ENCODE measurements around the gene PIK3R5.

Gene PIK3R5

DNA sequence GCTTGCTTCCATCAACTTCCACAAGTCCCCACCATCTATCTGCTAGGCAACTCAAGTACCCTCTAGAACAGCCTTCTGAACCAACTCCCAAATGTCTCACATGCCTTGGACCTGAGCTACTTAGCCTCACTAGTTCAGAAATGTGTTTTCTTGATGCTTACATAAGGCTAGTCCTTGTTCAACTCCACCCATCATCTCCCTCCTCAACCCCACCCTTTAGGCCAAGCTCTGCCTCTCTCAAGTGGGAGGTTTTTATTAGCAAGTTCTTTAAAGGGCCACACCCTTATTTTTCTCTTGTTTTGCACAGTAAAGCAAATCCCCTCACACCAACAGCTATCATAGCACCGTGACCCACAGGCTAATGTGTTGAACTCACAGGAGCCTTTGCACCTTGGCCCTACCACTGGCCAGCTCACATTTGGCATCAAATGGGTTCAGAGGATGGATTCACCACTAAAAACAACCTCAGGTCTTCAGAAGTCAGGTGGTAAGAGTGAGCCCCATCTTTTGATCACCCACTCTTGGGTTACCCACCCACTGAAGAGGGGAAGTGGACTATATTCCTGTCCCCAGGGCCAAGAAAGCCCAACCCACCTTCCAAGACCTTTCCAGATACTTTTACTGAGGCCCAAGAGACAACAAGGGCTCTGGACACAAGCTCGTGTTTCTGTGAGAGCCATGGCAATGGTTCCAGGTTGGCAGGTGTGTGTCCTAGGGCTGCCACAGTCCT is 12.2 kb downstream of the PIK3R5 start:
- DNase-seq (ENCODE audit: low read depth, low spot score) = no peak

- DNase-seq (ENCODE audit: low read depth, low spot score) = no peak
Observed at GRCh38 chr17:8952191-8952590, 13.3 kb downstream of the PIK3R5 start.

GRCh38 chr17:8951206-8951605 is 14.3 kb downstream of the PIK3R5 start:
- no peak for DNase-seq (ENCODE audit: low read depth, low spot score)

DNA sequence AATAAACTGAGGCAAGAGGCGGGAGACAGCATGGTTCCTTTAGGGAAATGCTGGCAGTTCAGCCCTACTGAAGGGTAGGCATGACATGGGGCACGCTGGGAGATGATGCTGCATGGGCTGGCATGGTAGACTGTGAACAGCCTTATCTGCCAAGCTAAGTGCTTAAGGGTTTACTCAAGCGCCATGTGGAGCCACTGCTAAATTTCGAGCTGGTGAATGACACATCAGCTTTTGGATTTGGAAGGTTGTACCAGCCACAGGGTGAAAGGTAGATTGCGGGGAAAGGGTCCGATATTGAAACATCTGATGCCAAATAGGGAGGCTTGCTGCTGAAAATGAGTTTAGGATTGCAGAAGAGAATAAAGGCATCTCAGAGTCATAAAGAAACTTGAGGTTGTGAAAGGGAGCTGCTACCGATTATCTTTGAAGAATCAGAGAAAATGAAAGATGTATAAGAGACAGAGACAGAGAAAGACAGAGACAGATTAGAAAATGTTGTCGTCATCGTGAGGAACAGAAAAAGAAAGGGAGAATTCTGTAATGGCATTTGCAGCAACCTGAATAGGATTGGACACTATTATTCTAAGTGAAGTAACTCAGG is 16.3 kb downstream of the PIK3R5 start:
- DNase-seq (ENCODE audit: low read depth, low spot score) = no peak

- no peak for DNase-seq (ENCODE audit: low read depth, low spot score)
Observed at GRCh38 chr17:8948462-8948861, 17.0 kb downstream of the PIK3R5 start.

GRCh38 chr17:8947201-8947600 is 18.3 kb downstream of the PIK3R5 start:
- DNase-seq (ENCODE audit: low read depth, low spot score) = no peak

DNA sequence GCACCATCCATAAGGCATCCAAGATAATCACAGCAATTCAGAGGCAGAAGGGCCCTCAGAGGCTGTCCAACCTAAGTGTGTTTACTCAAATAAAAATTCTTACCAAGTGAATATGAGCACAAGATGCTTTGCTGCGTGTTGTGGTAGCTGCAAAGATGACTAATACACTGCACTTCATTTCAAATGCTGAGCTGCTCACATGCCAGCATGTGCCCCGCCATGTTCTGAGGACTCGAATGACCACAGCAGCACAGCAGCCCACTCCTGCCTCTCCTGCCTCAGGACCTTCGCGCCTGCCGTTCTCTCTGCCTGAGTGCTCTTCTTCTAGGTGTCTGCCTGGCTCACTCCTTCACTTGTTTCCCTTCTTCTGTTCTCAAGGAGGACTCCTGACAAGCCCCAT is 19.0 kb downstream of the PIK3R5 start:
- DNase-seq (ENCODE audit: low read depth, low spot score) = no peak

DNA sequence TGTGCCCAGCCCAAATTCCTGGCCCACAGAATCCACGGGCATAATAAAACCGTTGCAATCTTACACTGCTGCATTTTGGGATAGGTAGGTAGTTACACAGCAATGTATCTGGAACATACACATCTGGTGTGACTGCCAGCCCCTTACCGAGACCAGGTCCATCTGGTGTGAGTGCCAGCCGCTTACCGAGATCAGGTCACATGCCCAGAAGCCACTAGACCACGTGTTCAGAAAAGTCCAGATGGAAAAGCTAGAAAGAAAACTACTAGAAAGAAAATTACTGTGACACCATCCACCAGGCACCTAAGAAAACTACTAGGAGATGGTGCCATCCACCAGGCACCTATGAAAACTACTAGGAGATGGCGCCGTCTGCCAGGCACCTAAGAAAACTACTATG is 19.4 kb downstream of the PIK3R5 start:
- DNase-seq (ENCODE audit: low read depth, low spot score) = no peak

DNA sequence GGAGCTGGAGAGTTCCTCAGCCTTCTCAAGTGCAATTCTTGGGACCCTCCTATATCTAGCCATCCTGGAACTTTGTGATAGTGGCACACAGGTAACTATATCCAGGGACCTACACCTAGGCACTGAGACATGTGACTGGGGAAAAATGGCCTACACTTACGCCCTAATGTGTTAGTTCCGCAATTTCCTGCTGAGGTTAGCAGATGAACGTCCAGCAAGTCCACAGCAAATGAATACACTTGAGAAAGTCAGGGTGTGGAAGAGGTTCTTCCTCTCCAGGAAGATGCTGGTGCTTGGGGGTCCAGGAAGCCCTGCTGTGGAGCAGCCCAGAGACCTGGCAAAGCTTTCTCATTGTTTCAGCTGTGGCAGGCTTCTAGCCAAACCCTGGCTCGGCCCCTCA is 20.8 kb downstream of the PIK3R5 start:
- no peak for DNase-seq (ENCODE audit: low read depth, low spot score)

DNA sequence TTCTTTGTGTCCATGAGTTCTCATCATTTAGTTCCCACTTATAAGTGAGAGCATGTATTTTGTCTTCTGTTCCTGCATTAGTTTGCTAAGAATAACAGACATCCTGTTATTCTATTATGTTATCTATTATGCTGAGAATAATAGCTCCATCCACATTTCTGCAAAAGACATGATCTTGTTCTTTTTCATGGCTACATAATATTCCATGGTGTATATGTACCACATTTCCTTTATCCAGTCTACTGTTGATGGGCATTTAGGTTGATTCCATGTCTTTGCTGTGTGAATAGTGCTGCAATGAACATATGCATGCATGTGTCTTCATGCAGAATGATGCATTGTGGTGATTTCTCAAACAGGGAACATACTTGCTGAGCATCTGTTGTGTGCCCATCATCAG is 21.4 kb downstream of the PIK3R5 start:
- no peak for DNase-seq (ENCODE audit: low read depth, low spot score)

GRCh38 chr17:8941980-8942622 is 23.4 kb downstream of the PIK3R5 start:
- DNase-seq (ENCODE audit: low read depth, low spot score) = no peak

GRCh38 chr17:8941520-8941919 is 24.0 kb downstream of the PIK3R5 start:
- DNase-seq (ENCODE audit: low read depth, low spot score) = no peak

GRCh38 chr17:8940866-8941471 is 24.5 kb downstream of the PIK3R5 start:
- DNase-seq (ENCODE audit: low read depth, low spot score) = no peak

DNA sequence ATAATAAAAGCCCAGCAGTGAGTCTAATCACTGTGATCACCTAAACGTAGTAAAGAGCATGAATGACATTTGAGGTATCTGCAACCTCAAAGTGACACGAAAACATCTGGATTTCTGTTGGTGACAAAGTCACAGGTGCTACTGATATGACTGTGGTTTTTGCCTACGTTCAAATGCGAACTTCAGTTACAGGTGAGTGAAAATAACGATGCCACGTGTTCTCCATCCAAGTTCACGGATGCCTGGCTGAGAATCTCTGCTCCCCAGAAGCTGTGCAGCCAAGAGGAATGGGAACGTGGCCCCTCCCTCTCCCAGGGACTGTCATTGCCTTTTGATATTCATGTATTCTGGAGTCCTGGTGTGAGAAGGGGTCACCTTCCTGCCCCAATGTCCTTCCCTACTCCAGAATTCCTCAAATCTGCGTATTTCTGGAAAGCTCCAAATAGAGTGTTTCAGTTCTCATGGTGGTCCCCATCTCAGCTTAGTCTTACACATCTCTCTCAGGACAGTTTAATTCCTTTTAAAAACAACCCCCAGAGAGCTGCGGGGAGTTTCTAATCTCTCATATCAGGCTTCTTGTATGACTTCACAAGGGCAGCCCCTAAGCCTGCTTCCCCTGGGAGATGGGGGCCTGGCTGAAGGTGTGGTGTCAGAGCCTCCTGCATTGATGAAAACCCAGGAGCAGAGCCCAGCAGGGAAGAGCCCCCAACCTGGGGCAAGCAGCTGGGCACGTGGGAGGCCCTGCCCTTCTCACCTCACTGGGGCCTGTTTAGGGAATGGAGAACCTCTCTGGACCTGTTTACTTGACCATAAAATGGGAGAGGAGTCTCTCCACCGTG is 25.8 kb downstream of the PIK3R5 start:
- no peak for DNase-seq (ENCODE audit: low read depth, low spot score)

- DNase-seq (ENCODE audit: low read depth, low spot score) = no peak
Observed at GRCh38 chr17:8938933-8939332, 26.6 kb downstream of the PIK3R5 start.

DNA sequence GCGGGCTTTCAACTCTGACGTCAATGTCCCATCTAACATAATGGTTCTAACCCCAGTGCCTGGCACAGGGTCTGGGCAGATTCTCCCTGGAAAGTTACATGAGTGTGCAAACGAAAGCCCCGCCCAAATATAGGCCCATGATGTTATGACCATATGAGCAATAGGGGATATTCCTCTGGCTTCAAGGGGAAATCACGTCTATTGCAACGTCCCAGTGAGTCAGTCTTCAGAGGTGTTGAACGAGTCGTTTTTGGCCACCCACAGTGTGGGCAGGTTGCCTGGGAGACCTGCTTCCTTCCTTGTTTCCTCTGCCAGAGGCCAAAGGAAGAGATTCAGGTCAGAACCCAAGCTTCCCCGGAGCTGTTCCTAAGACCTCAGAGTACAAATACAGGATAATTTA is 30.3 kb downstream of the PIK3R5 start:
- no peak for DNase-seq (ENCODE audit: low read depth, low spot score)

DNA sequence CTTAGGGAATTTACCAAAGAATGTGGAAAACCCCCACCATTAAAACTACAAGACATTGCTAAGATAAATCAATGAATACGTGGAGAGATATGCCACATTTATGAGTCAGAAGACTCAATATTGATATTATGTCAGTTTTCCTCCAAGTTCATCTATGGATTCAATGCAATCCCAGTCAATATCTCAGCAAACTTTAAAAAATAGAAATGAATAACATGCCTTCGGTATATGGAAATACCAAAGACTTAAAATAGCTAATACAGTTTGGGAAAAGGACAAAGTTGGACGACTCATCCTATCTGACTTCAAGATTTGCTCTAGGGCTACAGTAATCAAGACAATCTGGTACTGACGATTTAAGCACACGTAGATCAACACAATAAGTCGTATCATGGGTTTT is 31.2 kb downstream of the PIK3R5 start:
- no peak for DNase-seq (ENCODE audit: low read depth, low spot score)

- no peak for DNase-seq (ENCODE audit: low read depth, low spot score)
Observed at GRCh38 chr17:8930649-8931048, 34.9 kb downstream of the PIK3R5 start.

- no peak for DNase-seq (ENCODE audit: low read depth, low spot score)
Observed at GRCh38 chr17:8928347-8928746, 37.2 kb downstream of the PIK3R5 start.

DNA sequence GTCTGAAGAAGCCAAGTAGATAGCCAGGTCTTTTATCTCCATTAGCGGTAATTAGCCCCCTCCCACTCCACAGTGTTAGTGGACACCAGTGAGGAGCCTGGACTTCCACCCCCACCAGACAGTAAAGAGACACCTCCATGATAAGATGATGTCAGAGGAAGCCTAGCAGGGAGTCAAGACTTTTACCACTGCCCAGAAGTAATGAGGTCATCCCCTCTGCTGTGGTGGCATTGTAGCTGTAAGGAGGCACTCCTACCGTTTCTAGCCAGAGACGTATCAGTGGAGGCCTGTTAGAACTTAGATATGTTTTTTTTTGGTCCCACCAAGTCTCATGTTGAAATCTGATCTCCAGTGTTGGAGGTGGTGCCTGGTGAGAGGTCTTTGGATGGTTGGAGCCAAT is 38.1 kb downstream of the PIK3R5 start:
- no peak for DNase-seq (ENCODE audit: low read depth, low spot score)

GRCh38 chr17:8925808-8926207 is 39.7 kb downstream of the PIK3R5 start:
- no peak for DNase-seq (ENCODE audit: low read depth, low spot score)

DNA sequence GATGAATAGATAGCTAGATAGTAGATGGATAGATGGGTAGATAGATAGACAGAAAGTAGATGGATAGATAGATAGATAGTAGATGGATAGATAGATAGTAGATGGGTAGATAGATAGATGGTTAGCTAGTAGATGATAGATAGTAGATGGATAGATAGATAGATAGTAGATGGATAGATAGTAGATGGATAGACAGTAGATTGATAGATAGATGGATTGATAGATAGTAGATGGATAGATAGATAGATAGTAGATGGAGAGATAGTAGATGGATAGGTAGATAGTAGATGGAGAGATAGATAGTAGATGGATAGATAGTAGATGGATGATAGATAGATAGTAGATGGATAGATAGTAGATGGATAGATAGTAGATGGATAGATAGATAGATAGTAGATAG is 40.4 kb downstream of the PIK3R5 start:
- no peak for DNase-seq (ENCODE audit: low read depth, low spot score)
